Measurements from ENCODE around the gene TFG. TPM values are rescaled to one million over a fixed set of nuclear protein-coding genes. Genes with fewer than 3 reads are reported as not detected.

Gene TFG
- total and polyA plus RNA-seq, 11 donors = 54.9 to 115 (median 90.5) TPM

DNA sequence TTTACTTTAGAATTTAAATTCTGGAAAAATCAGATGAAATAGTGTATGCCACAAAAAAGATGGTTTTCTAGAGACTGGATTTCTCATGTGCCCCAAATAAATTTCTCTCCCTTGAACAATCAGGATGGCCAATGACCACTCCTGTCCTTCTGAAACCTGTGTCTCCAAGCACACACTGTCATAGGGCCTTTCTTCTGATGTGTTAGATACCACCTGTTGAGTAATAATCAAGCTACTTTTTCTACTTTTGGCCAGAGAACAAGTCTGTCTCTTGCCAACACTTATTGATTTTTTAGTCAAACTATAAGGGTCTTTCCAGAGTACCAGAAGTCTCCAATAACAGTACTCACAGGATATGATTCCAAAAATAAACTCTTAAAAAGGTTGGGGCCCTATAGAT lies 16.1 kb upstream of the TFG start:
- no peaks in the 10 kb centered on the region for H3K9me3 ChIP-seq
- TF ChIP-seq POLR2A (IDR thresholded peaks at IDR 0.05) = no peak
- TF ChIP-seq, protein P1, sequence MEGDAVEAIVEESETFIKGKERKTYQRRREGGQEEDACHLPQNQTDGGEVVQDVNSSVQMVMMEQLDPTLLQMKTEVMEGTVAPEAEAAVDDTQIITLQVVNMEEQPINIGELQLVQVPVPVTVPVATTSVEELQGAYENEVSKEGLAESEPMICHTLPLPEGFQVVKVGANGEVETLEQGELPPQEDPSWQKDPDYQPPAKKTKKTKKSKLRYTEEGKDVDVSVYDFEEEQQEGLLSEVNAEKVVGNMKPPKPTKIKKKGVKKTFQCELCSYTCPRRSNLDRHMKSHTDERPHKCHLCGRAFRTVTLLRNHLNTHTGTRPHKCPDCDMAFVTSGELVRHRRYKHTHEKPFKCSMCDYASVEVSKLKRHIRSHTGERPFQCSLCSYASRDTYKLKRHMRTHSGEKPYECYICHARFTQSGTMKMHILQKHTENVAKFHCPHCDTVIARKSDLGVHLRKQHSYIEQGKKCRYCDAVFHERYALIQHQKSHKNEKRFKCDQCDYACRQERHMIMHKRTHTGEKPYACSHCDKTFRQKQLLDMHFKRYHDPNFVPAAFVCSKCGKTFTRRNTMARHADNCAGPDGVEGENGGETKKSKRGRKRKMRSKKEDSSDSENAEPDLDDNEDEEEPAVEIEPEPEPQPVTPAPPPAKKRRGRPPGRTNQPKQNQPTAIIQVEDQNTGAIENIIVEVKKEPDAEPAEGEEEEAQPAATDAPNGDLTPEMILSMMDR (IDR thresholded peaks at IDR 0.05) = no peak

DNA sequence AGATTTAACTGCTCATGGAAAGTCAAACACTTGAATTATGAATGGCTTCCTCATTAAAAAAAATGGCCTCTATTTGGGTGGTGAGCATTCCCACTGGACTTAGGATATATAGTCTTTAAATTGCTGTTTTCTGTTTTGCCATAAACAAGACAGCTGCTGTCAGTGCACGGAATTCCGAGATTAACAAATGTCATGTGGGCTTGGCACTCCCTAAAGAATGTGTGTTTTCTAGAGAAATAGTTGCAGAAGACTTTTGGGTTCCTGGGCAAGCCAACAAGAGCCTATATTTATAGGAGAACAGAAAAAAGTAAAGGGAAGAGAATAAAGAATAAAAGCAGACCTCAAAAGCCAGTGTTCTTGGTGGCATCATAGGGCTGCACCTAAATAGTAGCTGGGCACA lies 13.6 kb upstream of the TFG start:
- Histone ChIP-seq H3K9me3 (no peaks in the 10 kb centered on the region), H3K27me3 (peaks cover 0 to 31% (median 7%) of the 10 kb centered on the region in 9 donors), H3K4me1 (peaks cover 0 to 3% (median 0%) of the 10 kb centered on the region in 12 donors), H3K4me3 (no peak overlapping the region), H3K36me3 (no peaks in the 10 kb centered on the region), H3K27ac (no peak overlapping the region)
- intact Hi-C loops (cut with DNase I) = no loop called here
- WGBS, 4 donors = 69 to 76% (median 73%) methylated on average over 2 of the region's 2 CpGs
- ATAC-seq (no peak), DNase-seq (no peak)
- no peak for TF ChIP-seq POLR2A (IDR thresholded peaks at IDR 0.05)
- TF ChIP-seq, protein P1 (IDR thresholded peaks at IDR 0.05) = no peak

More for the DNA sequence above, 16.1 kb upstream of the TFG start:
- Histone ChIP-seq H3K27ac (no peak overlapping the region), H3K4me1 (peaks cover 0 to 3% (median 0%) of the 10 kb centered on the region in 12 donors), H3K27me3 (peaks cover 0 to 23% (median 7%) of the 10 kb centered on the region in 9 donors), H3K36me3 (no peaks in the 10 kb centered on the region), H3K4me3 (no peak overlapping the region)
- no peak for DNase-seq
- no peak for ATAC-seq
- intact Hi-C loops (cut with DNase I) = no loop called here

DNA sequence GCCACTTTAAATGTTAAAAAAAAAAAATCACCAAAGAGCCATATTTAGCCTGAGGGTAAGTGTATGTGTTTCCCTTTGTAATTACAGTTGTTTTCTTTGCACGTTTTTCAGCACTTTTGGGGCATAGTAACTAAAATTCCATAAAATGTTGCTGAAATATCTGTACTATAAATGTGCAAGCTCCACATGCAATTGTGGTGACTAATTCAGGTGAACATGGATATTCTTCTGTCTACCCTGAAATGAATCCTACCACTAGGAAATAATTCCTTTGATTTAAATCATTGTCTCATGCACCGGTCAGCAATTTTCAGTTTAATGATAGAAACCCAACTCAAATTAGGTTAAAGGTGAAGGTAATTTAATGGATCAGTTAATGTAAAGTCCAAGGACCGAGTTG lies 13.1 kb upstream of the TFG start:
- H3K4me1 ChIP-seq = peaks cover 0 to 3% (median 0%) of the 10 kb centered on the region in 12 donors
- H3K4me3 ChIP-seq = no peak overlapping the region
- no peak for ATAC-seq
- no peak overlapping the region for H3K27ac ChIP-seq
- H3K36me3 ChIP-seq = no peaks in the 10 kb centered on the region
- WGBS, 4 donors = 76 to 79% (median 77%) methylated on average over 3 of the region's 3 CpGs
- H3K27me3 ChIP-seq = peaks cover 0 to 36% (median 7%) of the 10 kb centered on the region in 9 donors
- intact Hi-C loops (cut with DNase I) = no loop called here
- DNase-seq = no peak
- no peaks in the 10 kb centered on the region for H3K9me3 ChIP-seq
- TF ChIP-seq, protein P1 (IDR thresholded peaks at IDR 0.05) = no peak
- TF ChIP-seq POLR2A (IDR thresholded peaks at IDR 0.05) = no peak

DNA sequence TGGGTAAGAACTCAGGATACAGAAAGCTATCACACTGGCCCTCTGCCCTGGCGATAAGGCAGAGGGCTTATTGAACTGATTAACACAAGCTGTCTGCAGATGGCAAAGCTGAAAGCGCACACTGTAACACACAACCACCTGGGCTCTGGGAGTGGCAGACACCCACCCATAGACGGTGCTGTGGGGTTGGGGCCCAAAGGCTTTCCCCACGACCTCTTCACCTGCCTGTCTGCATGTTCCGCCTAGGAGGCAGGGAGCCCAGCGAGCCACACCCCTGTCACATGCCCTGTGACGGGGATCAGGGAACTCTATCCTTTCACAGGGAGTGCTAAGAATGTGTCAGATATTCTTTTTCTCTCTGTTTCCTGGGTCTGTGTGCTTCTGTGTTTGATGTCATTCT lies 12.1 kb upstream of the TFG start:
- H3K36me3 ChIP-seq = no peaks in the 10 kb centered on the region
- H3K9me3 ChIP-seq = no peaks in the 10 kb centered on the region
- 72 to 81% (median 74%) methylated on average over 7 of the region's 7 CpGs for WGBS, 4 donors
- no peak overlapping the region for H3K4me3 ChIP-seq
- H3K27me3 ChIP-seq = peaks cover 0 to 40% (median 7%) of the 10 kb centered on the region in 9 donors
- H3K27ac ChIP-seq = no peak overlapping the region
- TF ChIP-seq, protein P1 (IDR thresholded peaks at IDR 0.05) = no peak
- no peak for TF ChIP-seq POLR2A (IDR thresholded peaks at IDR 0.05)
- ATAC-seq = no peak
- intact Hi-C loops (cut with DNase I) = no loop called here
- H3K4me1 ChIP-seq = peaks cover 0 to 3% (median 0%) of the 10 kb centered on the region in 12 donors
- no peak for DNase-seq
